Left ventricle myocardium inferior (tissue), 1 donor: ENCODE results near the gene AP1M2. TPM values are rescaled to one million over a fixed set of nuclear protein-coding genes. Genes with fewer than 3 reads are reported as not detected.

Experiments used
- DNase-seq: peaks from one replicate; pipeline ENCODE4 v3.0.0-alpha.2; 2020
- H3K27ac ChIP-seq: fragments of 200-600 bp; replicated peaks from 2 replicates; pipeline ENCODE4 v1.8.0; 2021
- H3K27me3 ChIP-seq: fragments of 200-600 bp; 2 replicates; pipeline ENCODE4 v1.8.0; 2021; ENCODE audit warnings: low read depth
- H3K36me3 ChIP-seq: fragments of 200-600 bp; 2 replicates; pipeline ENCODE4 v1.8.0; 2021
- H3K4me1 ChIP-seq: fragments of 200-600 bp; 2 replicates; pipeline ENCODE4 v1.8.0; 2021
- H3K4me3 ChIP-seq: fragments of 200-600 bp; 2 replicates; pipeline ENCODE4 v1.8.0; 2021; ENCODE audit warnings: mild to moderate bottlenecking, moderate library complexity
- H3K9me3 ChIP-seq: fragments of 200-600 bp; replicated peaks from 2 replicates; pipeline ENCODE4 v1.8.0; 2021
- CTCF ChIP-seq: fragments of 200-600 bp; IDR thresholded peaks from 2 replicates; pipeline ENCODE4 v1.8.0; 2021; ENCODE audit warnings: antibody characterized with exemption, mild to moderate bottlenecking, borderline replicate concordance
- intact Hi-C: fragments of 100-400 bp; cut with micrococcal nuclease; formaldehyde crosslinking; loops from one replicate; pipeline ENCODE4 v1.11.0; 2022
- total RNA-seq: library from RNA; stranded (reverse); fragmentation: NEBNext Ultra II Directional; extraction: Animal tissue kit (Norgen Biotek cat#: 25700); gene quantifications from one replicate; pipeline ENCODE4 v1.2.1, GENCODE V29; 2021
- donor health status: DM: no; HTN: yes; CAD: no; lungs with severe emphysema.

AP1M2 gene
- total RNA-seq, 1 donor from 2014 or later, result not detected

- DNase-seq, result no peak
- intact Hi-C loops, result no loop called here
- TF ChIP-seq CTCF, result no peak
- H3K4me3 ChIP-seq, result no peak overlapping the region
- H3K27ac ChIP-seq, result no peak overlapping the region
- H3K36me3 ChIP-seq, result peaks cover 61% of the 10 kb centered on the region
- no peaks in the 10 kb centered on the region for H3K27me3 ChIP-seq
- no peaks in the 10 kb centered on the region for H3K9me3 ChIP-seq
- H3K4me1 ChIP-seq, result peaks cover 6% of the 10 kb centered on the region
Observed at GRCh38 chr19:10560154-10560553, 27.0 kb downstream of the AP1M2 start.

- no peaks in the 10 kb centered on the region for H3K9me3 ChIP-seq
- no peak overlapping the region for H3K27ac ChIP-seq
- TF ChIP-seq CTCF, result no peak
- DNase-seq, result no peak
- H3K36me3 ChIP-seq, result peaks cover 86% of the 10 kb centered on the region
- H3K27me3 ChIP-seq, result no peaks in the 10 kb centered on the region
- H3K4me3 ChIP-seq, result no peak overlapping the region
- H3K4me1 ChIP-seq, result no peaks in the 10 kb centered on the region
- intact Hi-C loops, result no loop called here
Observed at GRCh38 chr19:10557603-10558197, 29.4 kb downstream of the AP1M2 start.

GRCh38 chr19:10555610-10555973, 31.5 kb downstream of the AP1M2 start:
- H3K36me3 ChIP-seq, result peaks cover 97% of the 10 kb centered on the region
- DNase-seq, result no peak
- H3K4me1 ChIP-seq, result no peaks in the 10 kb centered on the region
- no peaks in the 10 kb centered on the region for H3K9me3 ChIP-seq
- no peak overlapping the region for H3K4me3 ChIP-seq
- intact Hi-C loops, result no loop called here
- no peak for TF ChIP-seq CTCF
- H3K27me3 ChIP-seq, result no peaks in the 10 kb centered on the region
- no peak overlapping the region for H3K27ac ChIP-seq

- H3K27me3 ChIP-seq, result no peaks in the 10 kb centered on the region
- DNase-seq, result no peak
- peaks cover 100% of the 10 kb centered on the region for H3K36me3 ChIP-seq
- no peaks in the 10 kb centered on the region for H3K4me1 ChIP-seq
- H3K9me3 ChIP-seq, result no peaks in the 10 kb centered on the region
- no peak overlapping the region for H3K27ac ChIP-seq
- TF ChIP-seq CTCF, result no peak
- no peak overlapping the region for H3K4me3 ChIP-seq
- intact Hi-C loops, result no loop called here
Observed at GRCh38 chr19:10554760-10555609, 32.1 kb downstream of the AP1M2 start.

- no peak overlapping the region for H3K27ac ChIP-seq
- intact Hi-C loops, result no loop called here
Observed at GRCh38 chr19:10553943-10554381, 33.1 kb downstream of the AP1M2 start.

More at GRCh38 chr19:10553943-10554381, 33.1 kb downstream of the AP1M2 start:
- Histone ChIP-seq H3K27me3 (no peaks in the 10 kb centered on the region), H3K4me1 (no peaks in the 10 kb centered on the region), H3K36me3 (peaks cover 100% of the 10 kb centered on the region), H3K9me3 (no peaks in the 10 kb centered on the region), H3K4me3 (no peak overlapping the region)
- TF ChIP-seq CTCF, result no peak
- no peak for DNase-seq
